HG02623 (cell line): ENCODE data around the gene INPP5A.

ENCODE experiments used
- ATAC-seq: cut with Tn5 transposase; IDR thresholded peaks from one replicate; pipeline ENCODE4 v1.9.1; 2021; ENCODE audit warnings: moderate library complexity; ENCODE audit not compliant: unreplicated experiment

The INPP5A gene

DNA sequence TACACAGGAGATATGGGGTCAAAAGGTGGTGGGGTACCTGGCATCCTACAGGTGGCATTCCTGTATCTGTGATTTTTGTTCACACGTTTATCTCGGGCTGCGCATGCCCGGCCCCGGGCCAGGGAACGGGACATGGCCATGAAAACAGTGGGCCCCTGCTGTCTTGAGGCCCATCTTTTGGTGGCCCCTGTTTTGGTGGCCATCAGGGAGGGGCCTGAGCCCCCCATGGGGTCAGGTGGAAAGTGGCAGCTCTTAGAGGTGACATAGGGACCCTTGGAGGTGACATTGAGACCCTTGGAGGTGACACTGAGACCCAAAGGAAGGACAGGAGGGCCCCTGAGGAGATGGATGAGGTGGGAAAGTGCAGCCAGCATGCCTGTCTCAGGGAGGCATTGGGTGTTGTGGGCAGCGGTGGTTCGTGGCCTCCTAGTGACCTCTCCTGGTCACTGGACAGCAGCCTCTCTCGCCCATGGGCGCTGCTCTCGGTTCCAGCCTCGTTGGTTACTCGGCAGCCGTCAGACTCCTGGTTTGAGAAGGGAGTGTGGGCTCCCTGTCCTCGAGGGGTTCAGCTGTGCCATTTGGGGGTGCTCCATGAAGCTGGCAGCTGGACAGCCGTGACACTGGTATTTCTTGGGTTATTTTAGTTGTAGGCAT lies 39.9 kb downstream of the INPP5A start:
- no peak for ATAC-seq

DNA sequence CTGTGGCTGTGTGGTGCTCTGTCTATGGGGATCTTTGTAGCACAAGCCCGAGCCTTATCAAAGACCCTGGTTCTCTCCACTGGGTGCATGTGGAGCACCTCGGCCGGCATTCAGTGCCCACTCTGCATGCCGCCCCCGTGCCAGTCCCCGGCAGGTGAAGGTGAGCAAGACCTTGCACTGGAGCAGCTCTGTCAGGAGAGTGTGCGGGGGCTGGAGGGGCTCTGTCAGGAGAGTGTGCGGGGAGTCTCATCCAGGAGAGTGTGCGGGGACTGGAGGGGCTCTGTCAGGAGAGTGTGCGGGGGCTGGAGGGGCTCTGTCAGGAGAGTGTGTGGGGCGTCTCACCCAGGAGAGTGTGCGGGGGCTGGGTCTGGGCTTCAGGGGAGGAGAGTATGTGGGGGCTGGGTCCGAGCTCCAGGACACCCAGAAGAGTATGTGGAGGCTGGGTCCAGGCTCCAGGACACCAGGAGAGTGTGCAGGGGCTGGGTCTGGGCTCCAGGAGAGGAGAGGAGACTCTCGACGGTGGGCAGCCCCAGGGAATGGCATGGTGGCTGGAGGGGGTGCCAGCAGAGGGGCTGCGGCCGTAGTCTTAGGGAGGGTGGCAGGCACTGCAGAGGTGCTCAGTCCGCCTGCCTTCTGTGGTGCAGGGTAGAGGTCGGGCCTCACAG lies 40.8 kb downstream of the INPP5A start:
- no peak for ATAC-seq

DNA sequence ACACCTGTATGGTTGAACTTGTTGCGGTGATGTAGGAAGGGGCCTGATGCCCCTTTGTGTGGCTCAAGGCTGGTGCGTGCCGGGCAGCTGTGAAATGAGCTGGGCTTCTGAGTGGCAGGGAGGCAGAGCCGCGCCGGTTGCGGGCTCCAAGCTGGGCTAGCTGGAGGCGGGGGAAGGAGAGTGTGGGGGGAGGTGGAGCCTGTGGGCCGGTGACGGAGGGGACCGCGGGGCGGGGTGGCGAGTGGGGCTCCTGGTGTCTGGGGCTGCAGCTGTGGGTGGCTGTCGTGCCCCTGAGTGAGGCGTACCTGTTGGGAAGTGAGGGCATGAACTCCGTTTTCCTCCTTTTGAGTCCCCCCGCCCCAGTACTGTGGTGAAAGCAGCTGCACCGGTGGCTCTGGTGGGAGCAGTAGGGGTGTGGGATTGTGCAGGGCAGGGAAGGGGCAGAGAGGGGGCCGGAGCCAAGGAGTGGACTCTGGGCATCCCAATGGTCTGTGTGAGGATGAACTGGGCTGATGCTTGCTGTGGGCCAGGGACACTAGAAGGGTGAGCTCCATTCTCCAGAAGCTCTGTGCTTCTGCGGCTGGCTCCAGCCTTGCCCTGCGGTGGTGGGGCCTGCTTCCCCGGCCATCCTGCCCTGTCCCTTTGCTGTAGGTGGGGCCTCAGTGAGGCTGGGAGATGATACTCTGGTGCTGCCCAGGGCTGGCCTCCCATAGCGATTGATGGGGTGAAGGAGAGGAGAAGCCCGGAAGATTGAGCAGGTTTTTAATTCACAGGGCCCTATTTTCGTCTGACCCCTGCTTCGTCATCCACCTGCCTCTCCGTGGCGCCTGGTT lies 41.7 kb downstream of the INPP5A start:
- no peak for ATAC-seq

DNA sequence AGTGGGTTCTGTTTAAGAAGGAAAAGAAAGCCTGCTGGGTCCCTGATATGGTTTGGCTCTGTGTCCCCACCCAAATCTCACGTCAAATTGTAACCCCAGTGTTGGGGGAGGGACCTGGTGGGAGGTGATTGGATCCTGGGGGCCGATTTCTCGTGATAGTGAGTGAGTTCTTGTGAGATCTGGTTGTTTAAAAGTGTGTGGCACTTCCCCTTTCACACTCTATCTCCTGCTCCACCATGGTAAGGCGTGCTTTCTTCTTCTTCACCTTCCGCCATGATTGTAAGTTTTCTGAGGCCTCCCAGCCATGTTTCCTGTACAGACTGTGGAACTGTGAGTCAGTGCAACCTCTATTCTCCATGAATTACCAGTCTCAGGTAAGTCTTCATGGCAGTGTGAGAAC lies 42.6 kb downstream of the INPP5A start:
- no peak for ATAC-seq

DNA sequence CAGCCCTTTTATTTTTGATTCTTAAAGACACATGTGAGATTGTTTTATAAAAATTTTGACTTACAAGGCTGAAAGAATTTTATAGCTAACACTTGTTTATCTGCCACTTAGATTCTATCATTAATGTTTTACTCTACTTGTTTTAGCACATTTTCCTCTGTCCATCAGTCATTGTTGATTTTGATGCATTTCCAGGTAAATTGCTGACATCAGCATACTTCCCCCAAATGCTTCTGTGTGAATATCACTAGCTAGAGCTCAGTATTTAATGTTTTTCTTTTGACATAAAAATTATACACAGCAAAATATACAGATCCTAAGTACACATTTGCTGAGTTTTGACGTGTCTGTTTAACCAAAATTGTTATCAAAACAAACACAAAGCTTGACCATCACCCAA lies 43.0 kb downstream of the INPP5A start:
- ATAC-seq = no peak

GRCh38 chr10:132582137-132582536 lies 44.5 kb downstream of the INPP5A start:
- no peak for ATAC-seq

- no peak for ATAC-seq
Measured at GRCh38 chr10:132582771-132583170, 45.2 kb downstream of the INPP5A start.

GRCh38 chr10:132583456-132583855 lies 45.9 kb downstream of the INPP5A start:
- no peak for ATAC-seq

GRCh38 chr10:132584081-132584480 lies 46.5 kb downstream of the INPP5A start:
- no peak for ATAC-seq

DNA sequence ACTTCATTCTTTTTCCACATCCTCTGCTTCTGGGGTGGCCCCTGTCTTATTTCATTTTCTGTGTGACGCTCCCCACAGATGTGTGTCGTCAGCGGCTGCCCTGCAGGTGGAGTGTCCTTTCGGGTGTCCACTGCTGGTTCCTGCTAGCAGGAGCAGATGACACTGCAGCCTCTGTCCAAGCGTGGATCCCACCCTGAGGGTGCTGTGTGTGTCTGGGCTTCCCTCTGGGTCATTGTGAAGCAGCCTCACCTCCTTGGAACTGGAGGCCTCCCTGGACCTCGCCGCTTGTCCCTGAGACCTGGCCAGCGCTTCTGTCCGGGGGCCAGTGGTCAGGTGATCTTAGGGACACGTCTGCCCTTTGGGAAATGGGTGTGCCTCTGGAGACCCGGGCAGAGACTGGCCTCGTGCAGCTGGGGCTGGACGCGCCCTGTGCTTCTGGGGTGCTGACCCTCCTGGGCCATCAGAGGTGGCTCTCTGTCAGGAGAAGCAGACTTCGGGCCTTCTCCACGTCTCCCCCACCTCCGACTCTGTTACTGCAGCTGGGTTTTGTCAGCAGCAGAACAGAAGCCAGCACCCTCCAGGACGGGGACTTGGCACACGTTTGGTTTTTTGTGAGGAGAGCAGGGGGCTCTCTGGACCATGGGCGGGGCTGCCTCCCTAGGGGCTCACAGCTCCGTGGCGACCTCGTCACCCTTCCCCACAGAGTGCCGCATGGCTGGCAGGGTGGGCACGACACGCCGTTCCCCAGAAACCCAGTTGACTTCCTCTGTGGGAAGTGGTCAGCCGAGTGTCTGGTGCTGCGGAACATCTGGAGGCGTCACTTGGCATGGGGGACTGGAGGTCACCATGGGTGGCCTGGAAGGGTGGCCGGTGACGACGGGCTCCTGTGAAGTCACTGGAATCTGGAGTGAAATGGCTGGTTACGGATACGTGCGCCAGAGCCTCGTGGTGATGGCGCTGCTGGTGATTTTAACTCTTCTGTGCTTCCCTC lies 48.4 kb downstream of the INPP5A start:
- no peak for ATAC-seq

DNA sequence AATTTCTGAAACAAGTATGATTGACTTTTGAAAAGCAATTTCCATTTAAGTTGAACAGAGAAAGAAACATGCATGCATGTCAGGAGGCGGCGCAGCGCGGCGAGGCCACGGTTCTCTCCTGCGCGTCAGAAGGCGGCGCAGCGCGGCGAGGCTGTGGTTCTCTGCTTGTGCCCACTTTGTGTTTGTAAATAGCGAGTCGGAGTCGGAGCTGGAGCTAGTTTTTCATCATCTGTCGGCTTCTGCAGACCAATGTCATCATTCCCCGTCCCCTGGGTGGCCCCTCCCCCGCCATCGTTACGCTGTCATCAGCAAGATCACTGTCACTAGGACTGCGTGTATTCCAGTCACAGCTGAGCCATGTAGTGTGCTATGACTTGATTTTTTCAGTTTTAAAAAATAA lies 49.2 kb downstream of the INPP5A start:
- ATAC-seq = no peak

DNA sequence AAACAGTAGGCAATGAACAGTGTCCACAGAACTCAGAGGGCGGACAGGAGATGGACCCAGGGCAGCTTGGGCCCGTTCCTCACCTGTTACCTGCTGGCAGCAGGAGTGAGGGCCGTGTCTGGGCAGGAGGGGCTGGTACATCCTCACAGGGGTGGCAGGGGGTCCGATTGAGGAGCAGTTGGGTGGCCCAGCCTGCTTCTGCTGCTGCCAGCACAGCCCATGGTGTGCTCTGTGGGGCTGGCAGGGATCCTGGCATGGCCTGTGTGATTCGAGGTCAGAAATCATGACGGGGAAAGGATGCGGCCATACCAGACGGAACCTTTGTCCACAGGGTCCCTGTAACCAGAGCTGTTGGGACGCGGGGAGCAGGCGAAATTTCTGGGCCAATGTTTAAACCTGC lies 49.6 kb downstream of the INPP5A start:
- ATAC-seq = no peak

- ATAC-seq = no peak
Measured at GRCh38 chr10:132588301-132589013, 50.9 kb downstream of the INPP5A start.

- no peak for ATAC-seq
Measured at GRCh38 chr10:132589015-132589414, 51.4 kb downstream of the INPP5A start.

- no peak for ATAC-seq
Measured at GRCh38 chr10:132589681-132590080, 52.1 kb downstream of the INPP5A start.

- no peak for ATAC-seq
Measured at GRCh38 chr10:132590094-132590751, 52.6 kb downstream of the INPP5A start.

- ATAC-seq = no peak
Measured at GRCh38 chr10:132590752-132591121, 53.1 kb downstream of the INPP5A start.

GRCh38 chr10:132591166-132591971 lies 53.8 kb downstream of the INPP5A start:
- no peak for ATAC-seq
